SKM-1 treated with dmso at 0.1 percent for 144 hours (cell line): ENCODE results near the gene PSMB5.

Source experiments
- DNase-seq: peaks from one replicate; lab custom pipeline; 2025; ENCODE audit not compliant: unreplicated experiment; lab: John Stamatoyannopoulos, UW

Gene PSMB5

DNA sequence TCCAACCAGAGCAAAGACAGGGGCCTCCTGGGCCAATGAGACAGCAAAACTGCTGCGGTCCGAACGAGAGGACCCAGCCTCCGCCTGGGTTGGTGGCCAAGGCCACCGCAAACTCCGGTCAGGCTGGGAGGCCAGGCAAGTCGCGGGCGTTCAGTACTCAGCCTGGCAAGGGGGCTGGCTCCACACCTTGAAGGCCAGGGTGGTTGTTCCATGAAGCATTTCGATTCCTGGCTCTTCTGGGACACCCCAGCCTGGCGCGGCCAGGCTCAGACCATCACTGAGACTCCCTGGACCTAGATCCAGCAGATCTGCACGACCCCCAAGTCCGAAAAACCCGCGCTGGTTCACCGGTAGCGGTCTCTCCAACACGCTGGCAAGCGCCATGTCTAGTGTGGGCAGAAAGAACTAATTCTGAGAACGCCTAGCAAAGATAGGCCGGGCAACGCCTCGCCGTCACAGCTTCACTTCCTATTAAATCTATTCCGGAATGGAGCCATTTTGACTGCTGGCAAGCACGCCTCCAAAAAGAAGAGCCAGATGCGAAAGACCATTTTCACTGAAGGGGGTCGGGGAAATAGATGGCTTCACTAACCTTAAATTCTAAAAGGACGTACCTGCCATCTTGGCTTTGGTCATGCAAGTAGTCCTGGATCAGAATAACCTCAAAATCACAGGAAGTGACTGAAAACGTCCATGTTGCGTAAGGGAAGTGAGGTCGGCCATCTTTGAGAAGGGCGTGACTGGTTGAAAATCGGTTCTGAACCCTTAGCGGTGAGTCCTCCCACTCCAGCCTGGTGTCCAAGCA, at the start of gene PSMB5:
Gene PSMB5, minus strand, starts transcription at position 403 of the 805 bp plus-strand sequence. Its CDS starts 19 bp downstream, at position 384.
- no peak for DNase-seq

DNA sequence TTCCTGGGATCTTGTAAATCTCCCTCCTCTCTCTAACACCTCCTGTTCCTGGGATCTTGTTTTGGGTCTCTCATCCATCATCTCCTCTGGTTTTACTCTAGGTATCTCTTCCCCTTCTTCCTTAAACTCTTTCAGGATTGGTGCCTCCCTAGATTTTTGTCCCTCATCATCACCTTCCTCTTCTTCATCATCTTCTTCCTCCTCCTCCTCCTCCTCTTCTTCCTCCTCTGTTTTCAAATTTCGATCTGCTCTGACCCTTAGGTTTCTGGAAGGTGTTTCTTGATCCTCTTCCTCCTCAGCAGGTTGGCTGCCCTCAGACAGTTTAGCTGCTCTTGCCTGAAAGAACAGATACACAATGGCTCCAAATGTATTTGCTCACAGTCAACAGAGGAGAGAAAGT, 45.8 kb upstream of the PSMB5 start:
- DNase-seq, result no peak

GRCh38 chr14:23079716-23080115, 45.0 kb upstream of the PSMB5 start:
- DNase-seq, result no peak

DNA sequence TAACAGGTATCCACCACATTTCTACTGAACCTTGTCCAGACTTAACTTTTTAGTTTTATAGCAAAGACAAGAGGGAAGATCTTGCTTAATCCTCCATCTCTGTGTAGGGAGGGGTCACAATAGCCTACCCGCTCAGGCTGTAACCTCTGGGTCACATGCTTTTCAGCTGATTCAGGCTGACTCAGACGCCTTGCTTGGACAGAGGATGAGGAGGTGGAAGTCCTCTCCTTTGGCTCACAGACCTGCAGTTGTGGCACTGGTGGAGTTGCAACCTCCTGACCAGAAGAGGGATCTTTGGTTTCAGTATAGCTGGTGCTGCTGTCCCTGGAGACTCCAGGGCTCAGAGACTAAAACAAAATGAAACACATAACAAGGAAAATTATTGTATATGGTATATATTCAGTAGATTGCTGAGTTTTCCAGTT, 44.0 kb upstream of the PSMB5 start:
- no peak for DNase-seq

DNA sequence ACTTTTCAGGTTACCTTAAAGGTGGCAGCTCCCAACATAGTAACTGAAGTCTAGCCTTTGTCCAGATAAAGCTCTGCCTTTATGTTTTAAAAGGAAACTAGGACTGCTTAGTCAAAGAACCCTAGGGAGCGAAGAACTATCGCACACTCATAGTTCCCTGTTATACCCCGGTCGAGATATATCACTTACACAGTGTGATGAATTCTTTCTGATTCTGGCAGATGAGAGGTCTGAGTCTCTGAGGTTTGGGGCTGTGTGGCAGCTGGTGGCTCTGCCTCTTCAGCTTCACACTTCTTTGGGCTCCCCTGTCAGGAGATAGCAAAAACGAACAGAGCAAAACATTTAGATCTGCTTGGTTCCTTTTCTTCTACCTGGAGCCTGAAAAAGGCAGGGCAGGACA, 43.3 kb upstream of the PSMB5 start:
- DNase-seq, result no peak

GRCh38 chr14:23076785-23077408, 42.2 kb upstream of the PSMB5 start:
- DNase-seq, result no peak

DNA sequence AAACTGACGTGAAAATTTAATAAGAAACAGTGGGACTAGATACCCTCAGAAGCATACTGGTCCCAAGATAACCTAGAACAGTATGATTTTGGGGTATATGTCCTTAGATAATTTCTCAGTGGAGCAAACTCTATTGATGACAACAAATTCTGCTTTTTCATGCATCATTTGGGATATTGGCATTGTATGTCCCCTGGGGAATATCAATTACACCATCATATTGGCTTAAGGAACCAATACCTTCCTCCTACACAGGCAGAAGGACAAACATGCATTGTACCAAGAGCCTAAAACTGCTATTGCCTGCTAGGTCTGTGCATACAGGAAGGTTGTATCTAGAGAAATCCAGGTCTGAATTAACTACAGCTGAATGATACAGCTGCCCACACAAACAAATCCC, 40.2 kb upstream of the PSMB5 start:
- DNase-seq, result no peak

GRCh38 chr14:23071921-23072539, 37.3 kb upstream of the PSMB5 start:
- DNase-seq, result no peak

- no peak for DNase-seq
Measured at GRCh38 chr14:23071244-23071920, 36.7 kb upstream of the PSMB5 start.

DNA sequence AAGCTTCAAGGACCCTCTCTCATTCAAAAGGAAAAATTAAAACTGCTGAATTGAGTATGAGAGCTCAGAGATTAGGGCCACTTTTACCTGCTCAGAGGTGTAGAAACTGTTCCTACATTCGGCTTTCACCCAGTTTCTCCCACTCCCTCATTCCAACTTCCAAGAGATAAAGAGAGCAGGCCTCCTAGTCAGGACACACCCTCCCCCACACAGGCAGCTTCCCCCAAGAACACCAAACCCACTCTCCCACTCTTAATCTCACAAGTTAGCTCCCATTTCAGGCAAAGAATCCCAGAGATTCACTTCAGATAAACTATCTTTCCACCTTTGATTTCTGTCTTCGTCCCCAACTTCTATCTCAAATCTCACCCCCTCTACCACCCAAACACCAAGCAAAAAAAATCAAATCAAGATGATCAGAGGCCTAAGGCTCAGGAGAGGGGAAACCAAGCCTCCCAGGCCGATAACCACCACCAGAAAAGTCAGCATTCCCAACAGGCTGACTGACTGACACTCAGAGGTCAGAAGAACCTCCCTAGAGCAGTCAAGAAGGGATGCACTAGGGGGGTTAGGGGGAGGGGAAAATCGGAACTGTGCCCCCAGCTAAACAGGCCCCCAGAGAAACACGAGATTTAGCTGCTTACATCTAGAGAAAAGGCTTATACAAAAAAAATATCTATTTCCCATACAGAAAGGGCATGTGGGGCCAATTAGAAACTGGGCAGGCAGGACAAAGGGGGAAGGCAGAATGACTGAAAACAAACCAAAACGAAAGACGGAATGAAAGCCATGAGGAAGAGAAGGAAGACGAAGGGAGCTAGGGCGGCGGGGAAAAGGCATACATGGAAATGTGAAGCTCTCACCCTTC, 35.8 kb upstream of the PSMB5 start:
- no peak for DNase-seq

- no peak for DNase-seq
Measured at GRCh38 chr14:23069413-23069806, 34.7 kb upstream of the PSMB5 start.

DNA sequence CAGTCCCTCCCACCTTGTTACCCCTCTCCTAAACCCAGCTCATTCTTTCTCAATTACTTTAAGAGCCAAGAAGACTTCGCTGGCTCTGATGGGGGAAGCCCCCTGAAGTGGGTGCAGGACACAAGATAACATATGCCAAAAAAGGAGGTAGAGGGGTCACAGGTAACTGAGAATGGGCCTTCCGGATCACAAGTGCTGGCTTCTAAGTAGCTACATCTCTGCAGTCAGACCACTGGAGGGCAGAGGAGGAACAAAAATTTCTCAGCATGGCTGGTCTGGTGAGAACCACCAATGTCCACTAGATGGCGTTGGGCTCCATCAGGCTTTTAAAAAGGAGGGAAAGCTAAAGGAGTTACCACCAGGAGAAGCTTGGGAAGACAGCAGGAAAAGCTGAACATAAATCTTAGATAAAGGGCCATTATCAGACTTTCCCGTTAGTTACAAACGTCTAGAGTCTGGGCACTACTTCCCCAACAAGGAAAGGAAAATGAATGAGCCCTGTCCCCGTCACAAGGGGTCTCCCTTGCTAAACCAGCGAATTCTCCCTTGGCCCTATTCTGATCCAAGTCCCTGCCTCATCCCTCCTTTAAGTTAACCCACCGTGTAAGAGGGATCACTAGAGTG, 34.2 kb upstream of the PSMB5 start:
- DNase-seq, result no peak

DNA sequence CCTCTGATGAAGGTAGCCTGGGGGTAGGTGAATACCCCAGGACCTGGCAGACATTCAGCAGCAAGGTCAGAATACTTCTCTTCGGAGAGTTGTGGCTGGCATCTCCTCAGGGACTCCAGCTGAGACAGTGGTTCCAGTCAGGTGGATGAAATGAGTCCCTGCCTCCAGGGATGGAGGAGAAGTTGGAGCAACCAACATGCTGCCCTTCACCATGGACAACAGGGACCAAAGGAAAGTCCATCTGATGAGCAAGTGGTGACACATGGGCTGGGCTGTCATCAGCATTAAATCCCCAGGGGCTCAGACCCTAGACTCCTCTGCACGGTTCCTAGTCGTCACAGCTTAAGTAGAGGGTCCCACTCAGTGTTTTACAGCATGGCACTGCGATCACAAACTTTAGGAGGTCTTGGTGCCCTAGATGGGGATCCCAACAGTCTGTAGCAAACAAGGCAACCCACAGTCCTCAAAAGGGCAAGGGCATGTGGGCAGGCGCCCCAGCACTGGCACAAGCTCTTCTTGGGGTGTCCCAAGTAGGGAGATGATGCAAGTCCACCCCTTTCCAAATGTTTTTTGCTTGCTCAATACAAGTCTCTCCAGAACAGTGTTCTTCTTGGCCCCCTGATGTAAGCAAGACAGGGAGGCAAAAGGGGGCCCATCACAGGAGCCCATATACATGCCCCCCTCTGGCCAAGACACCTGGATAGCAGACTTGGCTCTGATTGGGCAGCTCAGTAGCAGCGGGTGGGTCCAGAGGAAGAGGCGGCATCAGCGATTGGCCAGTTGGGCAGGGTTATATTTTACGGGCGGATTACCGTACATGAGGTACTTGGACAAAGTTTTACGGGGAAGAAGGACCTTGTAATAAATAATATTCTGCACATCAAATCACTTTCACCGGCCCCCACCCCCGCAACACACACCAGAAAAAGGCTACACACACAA, 33.4 kb upstream of the PSMB5 start:
- DNase-seq, result no peak

- DNase-seq, result no peak
Measured at GRCh38 chr14:23066855-23067744, 32.4 kb upstream of the PSMB5 start.

DNA sequence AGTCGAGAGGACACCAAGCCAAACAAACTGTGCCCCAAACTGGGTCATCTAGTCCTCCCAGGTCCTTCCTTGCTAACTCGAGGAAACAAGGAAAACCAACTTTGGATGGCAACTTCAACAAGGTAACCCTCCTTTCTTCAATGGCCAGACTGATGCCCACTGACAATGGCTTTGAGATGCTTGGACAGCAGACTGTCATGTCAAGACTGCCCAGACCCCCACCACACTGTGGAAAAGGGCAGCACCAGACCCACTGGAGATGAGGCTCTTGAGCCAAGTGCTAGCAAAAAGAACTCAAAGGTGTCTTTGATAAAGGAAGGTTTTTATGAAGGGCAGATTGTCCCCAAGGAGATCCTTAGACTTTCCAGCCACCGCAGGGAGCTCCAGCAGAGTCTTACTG, 31.7 kb upstream of the PSMB5 start:
- no peak for DNase-seq

DNA sequence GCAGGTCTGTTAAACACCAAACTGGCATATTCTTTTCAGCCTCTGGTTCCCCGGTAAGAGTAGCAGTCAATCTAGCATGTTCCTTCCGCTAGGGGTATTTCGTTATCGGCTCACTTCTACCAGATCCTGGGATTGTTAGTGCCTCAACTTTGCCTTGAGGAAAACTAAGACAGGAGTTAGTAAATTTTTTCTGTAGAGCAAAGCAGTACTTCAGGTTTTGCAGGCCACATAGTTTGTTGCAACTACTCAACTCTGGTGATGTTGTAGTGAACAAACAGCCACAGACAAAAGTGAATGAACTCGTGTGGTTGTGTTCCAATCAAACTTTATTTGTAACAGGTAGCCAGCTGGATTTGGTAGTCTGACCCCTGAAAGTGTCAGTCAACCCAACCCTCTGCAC, 28.9 kb upstream of the PSMB5 start:
- DNase-seq, result no peak

- no peak for DNase-seq
Measured at GRCh38 chr14:23062002-23062401, 27.3 kb upstream of the PSMB5 start.
